GM12878 (cell line): ENCODE data around the gene PTTG2. TPM values are rescaled to one million over a fixed set of nuclear protein-coding genes. Genes with fewer than 3 reads are reported as not detected.

Source experiments
- ATAC-seq: fragments of 200-7000 bp; cut with Tn5 transposase; 3 replicates; pipeline ENCODE4 v1.9.1; 2020; ENCODE audit warnings: mild to moderate bottlenecking, moderate library complexity
- BruUV-seq: library from RNA; stranded (reverse); fragments of 400-500 nt; replicated peaks from 2 replicates; lab custom pipeline; 2021; lab: Mats Ljungman, UMichigan
- CTCF ChIA-PET: fragments of 300-600 bp; sonication (Branson Sonifier 250); formaldehyde crosslinking; extraction: SDS; loops from one replicate; lab custom pipeline; 2021; ENCODE audit warnings: inconsistent platforms; lab: Yijun Ruan, JAX
- POLR2A ChIA-PET: fragments of 350-600 bp; formaldehyde crosslinking; extraction: SDS; loops from one replicate; lab custom pipeline; 2021; ENCODE audit warnings: inconsistent platforms; lab: Charles Lee
- RAD21 ChIA-PET: fragments of 300-600 bp; sonication (Branson Sonifier 250); formaldehyde crosslinking; loops from one replicate; lab custom pipeline; 2023; ENCODE audit warnings: antibody characterized with exemption; ENCODE audit not compliant: unreplicated experiment; lab: Charles Lee
- SMC1A ChIA-PET: fragments of 300-600 bp; sonication (Branson Sonifier 250); formaldehyde crosslinking; loops from one replicate; lab custom pipeline; 2023; ENCODE audit not compliant: unreplicated experiment, uncharacterized antibody; lab: Charles Lee
- DNase-seq: peaks from one replicate; pipeline ENCODE4 v3.0.0-alpha.2; 2011; ENCODE audit warnings: low read depth, low spot score
- FAIRE-seq: peaks from 3 replicates; lab custom pipeline; 2011; peaks lifted over from hg19 to GRCh38; lab: Jason Lieb, UNC
- H2AFZ ChIP-seq: 2 replicates; pipeline ENCODE4 v1.6.0; 2011; ENCODE audit warnings: low read depth, low read length, control low read depth; ENCODE audit not compliant: control insufficient read depth
- H3K27ac ChIP-seq: 2 replicates; pipeline ENCODE4 v1.5.1; 2011; ENCODE audit warnings: control low read depth; ENCODE audit not compliant: control insufficient read depth, insufficient read depth
- H3K27me3 ChIP-seq, 2 experiments: replicated peaks in 1 of 2; 2 replicates each; pipeline versions ENCODE4 v1.6.0 to v1.6.1; 2011; ENCODE audit warnings: low read length in 1 of 2; ENCODE audit not compliant: control insufficient read depth in 2 of 2, insufficient read depth in 2 of 2
- H3K36me3 ChIP-seq, 2 experiments: 2 replicates each; pipeline ENCODE4 v1.5.1; 2011; ENCODE audit warnings: low read length in 1 of 2; ENCODE audit not compliant: control insufficient read depth in 2 of 2, insufficient read depth in 2 of 2
- H3K4me1 ChIP-seq: 2 replicates; pipeline ENCODE4 v1.6.1; 2011; ENCODE audit warnings: mild to moderate bottlenecking, low read length, moderate library complexity, mixed read lengths; ENCODE audit not compliant: control insufficient read depth, insufficient read depth
- H3K4me2 ChIP-seq: 2 replicates; pipeline ENCODE4 v1.6.0; 2011; ENCODE audit warnings: control low read depth; ENCODE audit not compliant: control insufficient read depth, insufficient read depth
- H3K4me3 ChIP-seq: fragments of 200-600 bp; sonication (generic); 2 replicates; pipeline ENCODE4 v1.5.1; 2016
- H3K79me2 ChIP-seq: 2 replicates; pipeline ENCODE4 v1.6.0; 2011; ENCODE audit warnings: low read length; ENCODE audit not compliant: control insufficient read depth, insufficient read depth
- H3K9ac ChIP-seq: 2 replicates; pipeline ENCODE4 v1.8.0; 2011; ENCODE audit warnings: low read length, control low read depth, mixed read lengths; ENCODE audit not compliant: control insufficient read depth, insufficient read depth
- H3K9me3 ChIP-seq: replicated peaks from 3 replicates; pipeline ENCODE4 v1.5.1; 2011; ENCODE audit warnings: mild to moderate bottlenecking, low read length; ENCODE audit not compliant: control insufficient read depth, insufficient read depth
- H4K20me1 ChIP-seq: 2 replicates; pipeline ENCODE4 v1.6.0; 2011; ENCODE audit not compliant: control insufficient read depth, insufficient read depth
- CEBPB ChIP-seq, 2 experiments: fragments of 150-350 bp in 1 of 2; IDR thresholded peaks; 2 replicates each; pipeline ENCODE4 v1.6.1; 2012 to 2014; ENCODE audit warnings: low read depth in 2 of 2, low read length in 2 of 2, borderline replicate concordance in 1 of 2, inconsistent platforms in 1 of 2
- EGR1 ChIP-seq, 2 experiments: IDR thresholded peaks; 1 replicate in 1 of 2; 2 replicates in 1 of 2; pipeline ENCODE4 v1.6.1; 2011 to 2012; ENCODE audit warnings: low read depth in 2 of 2, low read length in 2 of 2, borderline replicate concordance in 1 of 2, mild to moderate bottlenecking in 1 of 2, moderate library complexity in 1 of 2
- EZH2 ChIP-seq: IDR thresholded peaks from 2 replicates; pipeline ENCODE4 v1.6.1; 2012; ENCODE audit warnings: low read depth, mild to moderate bottlenecking, control low read depth, inconsistent platforms, low read length, borderline replicate concordance; ENCODE audit not compliant: control insufficient read depth
- GATAD2B ChIP-seq: fragments of 450-650 bp; conservative IDR thresholded peaks from 2 replicates; pipeline ENCODE4 v1.6.1; 2017; ENCODE audit warnings: low read depth, mild to moderate bottlenecking, moderate library complexity
- HCFC1 ChIP-seq: fragments of 150-350 bp; IDR thresholded peaks from 2 replicates; pipeline ENCODE4 v1.6.1; 2014; ENCODE audit warnings: low read length
- MXI1 ChIP-seq: fragments of 150-350 bp; IDR thresholded peaks from 2 replicates; pipeline ENCODE4 v1.6.1; 2011; ENCODE audit warnings: low read depth, mild to moderate bottlenecking, inconsistent platforms, low read length, improper control_type of control experiment
- PAX5 ChIP-seq: IDR thresholded peaks from 2 replicates; pipeline ENCODE4 v1.6.1; 2011; ENCODE audit warnings: low read depth, low read length, borderline replicate concordance
- PAX8 ChIP-seq: fragments of 450-650 bp; IDR thresholded peaks from 2 replicates; pipeline ENCODE4 v1.6.1; 2017; ENCODE audit warnings: mild to moderate bottlenecking, moderate library complexity
- SMAD5 ChIP-seq: IDR thresholded peaks from 2 replicates; pipeline ENCODE4 v1.6.1; 2016; ENCODE audit warnings: antibody characterized with exemption, low read depth
- WGBS: methylation state at CpG from one replicate; pipeline ENCODE4 v1.1.6; 2016; ENCODE audit warnings: low lambda C conversion rate; ENCODE audit not compliant: insufficient replicate concordance, insufficient coverage; ENCODE audit errors: missing lambda C conversion rate; 5-methylcytosine and 5-hydroxymethylcytosine counted together
- in situ Hi-C: fragments of 300-500 bp; cut with MboI; formaldehyde crosslinking; loops from 9 replicates; pipeline ENCODE4 v1.14.3; 2018; ENCODE audit warnings: mixed read lengths
- intact Hi-C: fragments of 100-400 bp; cut with micrococcal nuclease; formaldehyde crosslinking; loops from one replicate; pipeline ENCODE4 v1.14.2; 2022; ENCODE audit not compliant: unreplicated experiment
- polyA plus RNA-seq, 11 experiments: library from polyadenylated mRNA; depleted of rRNA in 4 of 11; unstranded in 6 of 11; stranded (reverse) in 5 of 11; fragments of >200 nt; fragmentation: Nextera tagmentation in 4 of 11; fragmentation: Illumina TruSeq in 1 of 11; extraction: Ambion mirVana in 4 of 11; extraction: Trizol in 1 of 11; gene quantifications; 1 replicate in 1 of 11; 2 replicates in 10 of 11; pipeline versions ENCODE4 v1.2.1 to v1.2.3, GENCODE V29; 2011 to 2016; ENCODE audit warnings: inconsistent platforms in 2 of 11, missing spikeins in 2 of 11, low read depth in 1 of 11
- total RNA-seq, 4 experiments: library from RNA; depleted of rRNA in 3 of 4; stranded (reverse); fragments of >200 nt in 3 of 4; fragmentation: Illumina TruSeq in 1 of 4; extraction: Trizol in 1 of 4; gene quantifications; 2 replicates each; pipeline versions ENCODE4 v1.2.1 to v1.2.3, GENCODE V29; 2013 to 2021
- TF ChIP-seq, protein P1 (sequence below): fragments of 450-650 bp; conservative IDR thresholded peaks from 2 replicates; pipeline ENCODE4 v1.6.1; 2017; ENCODE audit warnings: mild to moderate bottlenecking, moderate library complexity

The PTTG2 gene
- total and polyA plus RNA-seq, 10 of the 15 experiments (the other 5 are each of a cell fraction or from before 2014, with no cell fraction given): 0.09 to 0.54 (median 0.39) TPM; not detected in 4

DNA sequence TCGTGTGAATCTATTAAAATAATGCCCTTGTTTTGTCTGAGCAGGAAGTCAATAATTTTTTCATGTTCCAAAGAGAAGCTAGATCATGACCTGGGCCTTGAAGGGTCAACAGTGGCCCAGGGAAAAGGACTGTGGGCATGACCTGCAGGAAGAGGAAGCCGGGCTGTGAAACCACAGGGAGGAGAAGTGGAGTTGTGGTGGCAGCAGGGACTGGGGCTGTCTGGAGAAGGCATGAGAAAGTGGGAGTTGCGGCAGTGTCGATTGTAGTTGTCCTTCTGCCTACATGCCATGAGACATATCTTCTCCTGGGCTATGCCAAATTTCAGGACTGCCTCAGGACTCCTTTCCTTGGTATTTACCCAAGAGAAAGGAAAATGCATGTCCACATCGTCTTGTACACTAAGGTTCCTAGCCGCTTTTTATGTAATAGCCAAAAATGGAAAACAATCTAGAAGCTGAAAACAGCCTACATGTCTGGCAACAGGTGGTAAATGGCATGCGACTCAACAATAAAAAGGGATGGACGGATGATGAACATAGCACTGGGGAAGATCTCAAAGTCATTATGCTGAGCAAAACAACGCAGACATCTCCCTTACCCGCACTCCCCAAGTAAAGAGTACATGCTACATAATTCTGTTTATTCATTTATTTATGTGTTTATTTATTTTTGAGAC, 13.6 kb upstream of the PTTG2 start:
- no peak for FAIRE-seq
- Histone ChIP-seq H3K9me3 (no peaks in the 10 kb centered on the region), H3K27me3 (no peaks in the 10 kb centered on the region), H3K27ac (no peak overlapping the region), H2AFZ (no peak overlapping the region), H3K79me2 (no peaks in the 10 kb centered on the region; the same call in 1 of the 2 replicates), H3K9ac (no peak overlapping the region), H3K4me3 (no peak overlapping the region), H3K36me3 (no peaks in the 10 kb centered on the region), H3K4me2 (no peak overlapping the region), H4K20me1 (no peaks in the 10 kb centered on the region)
- intact Hi-C loops (no loop called here), in situ Hi-C loops (no loop called here)
- 76% methylated on average over 10 of the region's 10 CpGs for WGBS
- no peak for DNase-seq
- ATAC-seq: no peak
- RAD21 ChIA-PET: no interaction called here
- CTCF ChIA-PET: interaction anchor here (1.0 kb wide), 1 partner anchor 16 kb away, joined by 4 read pairs; no protein-coding TSS in a partner anchor
- POLR2A ChIA-PET: no interaction called here
- SMC1A ChIA-PET: interaction anchor here (1.3 kb wide), 2 partner anchors 14 to 20 kb away, joined by 3 read pairs; no protein-coding TSS in a partner anchor
- TF ChIP-seq MXI1 (no peak), EZH2 (no peak), PAX8 (no peak), PAX5 (no peak), EGR1 (IDR thresholded peaks at IDR 0.05; ENCODE audit: borderline replicate concordance in 1 of 2, low read depth in 2 of 2, low read length in 2 of 2) (no peak), HCFC1 (no peak), GATAD2B (no peak), CEBPB (IDR thresholded peaks at IDR 0.05; ENCODE audit: borderline replicate concordance in 1 of 2, low read depth in 2 of 2, low read length in 2 of 2) (no peak), SMAD5 (no peak)
- TF ChIP-seq, protein P1, sequence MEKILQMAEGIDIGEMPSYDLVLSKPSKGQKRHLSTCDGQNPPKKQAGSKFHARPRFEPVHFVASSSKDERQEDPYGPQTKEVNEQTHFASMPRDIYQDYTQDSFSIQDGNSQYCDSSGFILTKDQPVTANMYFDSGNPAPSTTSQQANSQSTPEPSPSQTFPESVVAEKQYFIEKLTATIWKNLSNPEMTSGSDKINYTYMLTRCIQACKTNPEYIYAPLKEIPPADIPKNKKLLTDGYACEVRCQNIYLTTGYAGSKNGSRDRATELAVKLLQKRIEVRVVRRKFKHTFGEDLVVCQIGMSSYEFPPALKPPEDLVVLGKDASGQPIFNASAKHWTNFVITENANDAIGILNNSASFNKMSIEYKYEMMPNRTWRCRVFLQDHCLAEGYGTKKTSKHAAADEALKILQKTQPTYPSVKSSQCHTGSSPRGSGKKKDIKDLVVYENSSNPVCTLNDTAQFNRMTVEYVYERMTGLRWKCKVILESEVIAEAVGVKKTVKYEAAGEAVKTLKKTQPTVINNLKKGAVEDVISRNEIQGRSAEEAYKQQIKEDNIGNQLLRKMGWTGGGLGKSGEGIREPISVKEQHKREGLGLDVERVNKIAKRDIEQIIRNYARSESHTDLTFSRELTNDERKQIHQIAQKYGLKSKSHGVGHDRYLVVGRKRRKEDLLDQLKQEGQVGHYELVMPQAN: no peak
- TF ChIP-seq, all 136 proteins: peak for 0
- no TSS peak for BruUV-seq
- H3K4me1 ChIP-seq: peaks cover 5% of the 10 kb centered on the region; the same call in 1 of the 2 replicates
